Activated CD4-positive, alpha-beta T cell treated with anti-CD3 and anti-CD28 coated beads for 24 hours (primary cell): ENCODE data around the gene SLFN11.
"Not testable (repeated sequence)": the region's sequence is repeated elsewhere in the genome, so short reads cannot be mapped to it uniquely, and the experiment has no call there.

Source experiments
- DNase-seq, 2 donors: peaks; one replicate each; pipeline ENCODE4 v3.0.0-alpha.2; 2020; ENCODE audit warnings: low read depth in 2 of 2

SLFN11 gene

GRCh38 chr17:35352284-35352683, 21.1 kb downstream of the SLFN11 start:
- no peak for DNase-seq

- DNase-seq, result no peak
Measured at GRCh38 chr17:35350493-35350892, 22.9 kb downstream of the SLFN11 start.

GRCh38 chr17:35345926-35346771, 27.3 kb downstream of the SLFN11 start:
- no peak for DNase-seq

- no peak for DNase-seq
Measured at GRCh38 chr17:35345445-35345925, 27.9 kb downstream of the SLFN11 start.

DNA sequence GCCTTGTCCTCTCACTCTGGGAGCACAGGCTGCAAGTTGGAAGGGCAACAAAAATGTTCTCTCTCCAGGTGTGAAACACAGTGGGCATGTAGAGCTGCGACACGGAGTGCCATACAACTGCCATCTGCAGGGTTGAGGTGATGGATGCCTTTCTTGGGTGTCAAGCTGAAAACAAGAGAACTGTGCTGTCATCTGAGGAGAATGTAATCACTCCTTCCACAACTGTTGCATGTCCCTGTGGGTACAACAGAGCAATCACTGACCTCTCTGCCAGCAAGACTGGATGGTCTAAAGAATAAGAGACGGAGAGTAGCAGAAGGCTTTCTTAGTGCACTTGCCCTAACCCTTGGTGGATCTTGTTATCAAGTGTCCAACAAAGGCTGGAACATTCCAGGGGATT, 29.2 kb downstream of the SLFN11 start:
- no peak for DNase-seq

GRCh38 chr17:35342276-35342675, 31.1 kb downstream of the SLFN11 start:
- DNase-seq, result no peak

- DNase-seq, result no peak
Measured at GRCh38 chr17:35341411-35341992, 31.9 kb downstream of the SLFN11 start.

GRCh38 chr17:35338230-35338629, 35.2 kb downstream of the SLFN11 start:
- no peak for DNase-seq

DNA sequence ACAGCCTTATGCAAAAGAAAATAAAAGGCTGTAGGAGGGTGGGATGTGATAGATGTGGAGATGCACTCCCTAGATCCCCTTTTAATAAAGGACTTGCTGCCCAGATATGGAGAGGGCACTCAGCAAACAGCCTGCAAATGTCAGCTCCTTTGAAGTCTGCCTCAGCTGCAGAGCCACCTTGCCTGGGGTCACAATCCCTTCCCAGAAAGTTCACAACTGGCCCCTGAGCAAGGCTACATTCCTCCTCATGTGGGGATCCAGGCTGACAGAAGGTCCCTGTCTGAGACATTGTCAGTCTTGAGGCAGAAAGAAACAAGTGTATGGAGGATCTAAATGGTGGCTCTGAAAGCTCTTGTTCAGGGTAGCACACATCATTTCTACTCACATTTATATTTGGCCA, 36.1 kb downstream of the SLFN11 start:
- DNase-seq, result no peak

GRCh38 chr17:35333578-35333977, 39.8 kb downstream of the SLFN11 start:
- not testable (repeated sequence) for DNase-seq

DNA sequence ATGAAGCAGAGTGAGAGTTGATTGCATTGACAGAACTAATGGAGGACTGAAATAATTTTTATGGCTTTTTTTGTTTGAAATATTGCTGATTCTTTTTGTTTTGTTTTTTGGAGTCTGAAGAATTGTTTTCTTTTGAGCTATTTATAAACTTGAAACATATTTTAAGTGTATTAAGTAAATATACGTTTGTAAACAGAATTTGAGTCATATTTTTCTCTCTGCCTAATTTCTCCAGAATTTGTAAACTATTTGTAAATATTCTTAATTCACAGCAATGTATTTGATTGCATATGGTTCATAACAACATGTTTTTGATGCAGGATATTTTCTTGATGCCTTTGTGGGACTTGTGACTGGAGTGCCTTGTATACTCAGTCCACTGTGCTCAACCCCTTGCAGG, 50.7 kb downstream of the SLFN11 start:
- no peak for DNase-seq

DNA sequence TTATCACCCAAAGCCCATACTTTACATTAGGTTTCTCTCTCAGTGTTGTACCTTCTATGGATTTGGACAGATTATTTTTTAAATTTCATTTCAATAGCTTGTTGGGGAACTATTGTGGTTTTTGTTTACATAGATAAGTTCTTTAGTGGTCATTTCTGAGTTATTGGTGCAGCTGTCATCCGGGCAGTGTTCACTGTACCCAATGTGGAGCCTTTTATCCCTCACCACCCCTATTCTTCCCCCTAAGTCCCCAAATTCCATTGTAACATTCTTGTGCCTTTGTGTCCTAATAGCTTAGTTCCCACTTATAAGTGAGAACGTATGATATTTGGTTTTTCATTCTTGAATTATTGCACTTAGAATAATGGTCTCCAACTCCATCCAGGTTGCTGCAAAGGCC, 57.5 kb downstream of the SLFN11 start:
- no peak for DNase-seq

- DNase-seq, result no peak
Measured at GRCh38 chr17:35315283-35315682, 58.1 kb downstream of the SLFN11 start.

DNA sequence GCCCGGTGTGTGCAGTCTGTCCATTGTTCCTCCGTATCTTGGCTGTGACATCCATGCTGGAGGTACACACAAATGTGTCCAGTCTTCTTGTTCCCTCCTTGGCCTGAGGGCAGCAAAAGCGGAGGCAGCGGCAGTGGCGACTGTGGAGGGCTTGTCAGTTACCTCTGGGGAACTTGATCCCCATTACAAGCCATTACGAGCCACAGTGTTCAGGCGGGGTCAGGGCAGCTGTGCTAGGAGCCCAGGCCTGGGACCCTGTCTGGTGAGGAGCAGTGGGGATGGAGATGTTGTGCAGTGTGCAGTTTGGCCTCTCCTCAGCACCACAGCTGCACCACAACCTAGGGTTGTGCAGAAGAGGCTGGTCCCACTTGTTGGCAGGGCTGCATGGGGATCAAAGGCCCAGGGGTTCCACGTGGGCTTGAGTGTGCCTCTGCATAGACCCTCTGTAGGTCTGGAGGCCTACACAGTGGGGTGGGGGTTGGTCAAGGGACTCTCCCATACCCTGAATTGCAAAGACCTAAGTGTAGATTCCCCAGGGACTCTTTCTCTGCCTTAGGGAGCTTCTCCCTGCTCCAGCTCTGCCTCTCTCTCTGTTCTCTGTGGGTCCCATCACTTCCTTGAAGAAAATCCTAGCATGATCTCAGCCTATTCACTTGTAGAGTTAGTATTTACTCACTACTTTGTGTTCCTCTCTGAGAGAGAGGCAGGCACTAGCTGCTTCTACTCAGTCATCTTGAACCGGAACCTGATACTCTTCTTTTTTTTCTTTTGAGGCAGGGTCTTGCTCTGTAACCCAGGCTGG, 58.8 kb downstream of the SLFN11 start:
- no peak for DNase-seq

DNA sequence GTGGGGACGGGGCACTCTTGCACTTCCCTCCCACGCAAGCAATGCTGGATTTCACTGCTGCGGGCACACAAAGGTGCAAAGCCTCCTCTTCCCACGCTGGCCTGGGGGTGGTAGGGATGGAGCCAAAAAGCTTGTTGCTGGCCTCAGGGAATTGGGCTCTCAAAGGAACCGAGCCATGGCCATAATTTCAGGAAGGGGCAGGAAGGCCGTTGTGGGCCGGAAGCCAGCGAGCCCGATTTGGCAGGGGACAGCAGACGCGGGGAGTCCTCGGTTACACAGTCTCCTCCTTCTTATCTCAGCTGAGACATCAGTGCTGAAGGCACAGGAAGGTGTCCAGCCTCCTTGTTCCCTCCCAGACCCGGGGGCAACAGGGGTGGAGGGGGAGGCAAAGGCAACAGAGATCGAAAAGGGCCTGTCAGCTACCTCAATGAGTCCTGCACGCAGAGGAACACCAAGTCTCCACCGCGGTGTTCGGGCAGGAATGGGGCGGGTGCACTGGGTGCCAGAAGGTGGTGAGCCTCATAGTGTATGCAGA, 59.5 kb downstream of the SLFN11 start:
- no peak for DNase-seq

DNA sequence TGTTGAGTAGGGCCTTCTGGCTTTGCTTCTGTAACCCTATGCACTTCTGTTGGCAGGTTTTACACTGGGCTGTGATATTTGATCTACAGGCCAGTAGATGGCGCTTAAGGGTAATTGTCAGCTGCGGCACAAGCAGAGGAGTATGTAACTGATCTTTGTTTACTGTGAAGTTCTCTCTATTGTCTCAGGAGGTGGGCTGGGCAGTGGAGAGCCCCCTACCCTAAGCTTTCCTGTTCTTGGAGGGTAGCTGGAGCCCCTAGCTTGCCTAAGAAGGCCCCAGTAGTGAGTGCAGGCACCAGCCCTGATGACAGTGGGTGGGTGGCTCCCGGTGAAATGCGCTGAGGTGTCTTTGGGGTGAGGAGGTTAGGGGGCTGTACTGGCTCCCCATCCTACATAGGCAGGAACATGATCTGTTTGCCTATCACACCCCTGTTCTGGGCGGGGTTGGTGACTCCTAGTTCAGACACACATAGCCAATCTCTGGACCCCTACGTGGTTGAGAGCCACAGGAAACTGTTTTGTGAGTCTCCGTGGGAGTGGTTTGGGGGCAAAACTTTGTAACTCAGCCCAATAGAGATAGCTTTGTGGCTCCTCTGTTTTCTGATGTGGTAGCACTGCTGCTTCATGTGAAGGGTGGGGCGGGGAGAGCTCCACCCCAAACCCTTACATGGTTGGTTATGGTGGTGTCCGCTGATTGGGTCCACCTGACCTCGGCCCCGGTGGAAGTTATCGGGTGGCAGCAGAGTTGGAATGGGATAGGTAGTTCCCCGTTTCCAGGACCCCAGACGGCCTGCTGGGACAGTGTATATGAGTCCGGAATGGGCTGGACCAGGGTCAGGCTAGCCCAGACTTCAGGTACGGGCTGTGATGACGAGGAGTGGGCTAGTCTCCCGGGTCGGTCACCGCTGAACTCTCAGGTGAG, 60.4 kb downstream of the SLFN11 start:
- peak; percentile 35 to 38 for DNase-seq

- DNase-seq, result no peak
Measured at GRCh38 chr17:35312346-35312745, 61.1 kb downstream of the SLFN11 start.

GRCh38 chr17:35309345-35309744, 64.1 kb downstream of the SLFN11 start:
- not testable (repeated sequence) for DNase-seq
